Endothelial cell of umbilical vein (primary cell): ENCODE measurements around the gene POP7.

ENCODE experiments used
- FOS ChIP-seq: IDR thresholded peaks from 2 replicates; pipeline ENCODE4 v1.6.1; 2011; ENCODE audit warnings: mild to moderate bottlenecking, low read length, moderate library complexity, borderline replicate concordance; ENCODE audit not compliant: insufficient read depth
- POLR2A ChIP-seq: IDR thresholded peaks from 2 replicates; pipeline ENCODE4 v1.6.1; 2012; ENCODE audit warnings: low read depth, mild to moderate bottlenecking, control low read depth, low read length
- POLR2AphosphoS5 ChIP-seq: IDR thresholded peaks from 2 replicates; pipeline ENCODE4 v1.6.1; 2012; ENCODE audit warnings: low read depth, mild to moderate bottlenecking, control low read depth, low read length, moderate library complexity; ENCODE audit not compliant: insufficient read depth

GRCh38 chr7:100674411-100675104 lies 31.4 kb upstream of the POP7 start:
- TF ChIP-seq FOS = no peak
- no peak for TF ChIP-seq POLR2A
- TF ChIP-seq POLR2AphosphoS5 = no peak
